SJSA1 (cell line): Measurements from ENCODE around the gene ATRIP. TPM values are rescaled to one million over a fixed set of nuclear protein-coding genes. Genes with fewer than 3 reads are reported as not detected.
"Not testable (repeated sequence)": the region's sequence is repeated elsewhere in the genome, so short reads cannot be mapped to it uniquely, and the experiment has no call there.

Experiments
- DNase-seq, 2 experiments: peaks; one replicate each; pipeline ENCODE4 v3.0.0-alpha.2; 2015 to 2020; ENCODE audit warnings: low spot score in 2 of 2, low read depth in 1 of 2
- H3K27ac ChIP-seq: fragments of 250-450 bp; sonication (Bioruptor Pico); 2 replicates; pipeline ENCODE4 v1.5.1; 2020; ENCODE audit warnings: mild to moderate bottlenecking, moderate library complexity
- H3K27me3 ChIP-seq: fragments of 250-450 bp; sonication (Bioruptor Pico); replicated peaks from 2 replicates; pipeline ENCODE4 v1.5.1; 2020; ENCODE audit warnings: mild to moderate bottlenecking, moderate library complexity
- H3K36me3 ChIP-seq: fragments of 250-450 bp; sonication (Bioruptor Pico); 2 replicates; pipeline ENCODE4 v1.5.1; 2020; ENCODE audit warnings: mild to moderate bottlenecking
- H3K4me1 ChIP-seq: fragments of 250-450 bp; sonication (Bioruptor Pico); replicated peaks from 2 replicates; pipeline ENCODE4 v1.6.1; 2021; ENCODE audit warnings: mild to moderate bottlenecking
- H3K4me3 ChIP-seq: fragments of 250-450 bp; sonication (Bioruptor Pico); 2 replicates; pipeline ENCODE4 v1.5.1; 2020; ENCODE audit warnings: mild to moderate bottlenecking
- H3K9me3 ChIP-seq: fragments of 250-450 bp; sonication (Bioruptor Pico); replicated peaks from 2 replicates; pipeline ENCODE4 v1.5.1; 2020; ENCODE audit warnings: mild to moderate bottlenecking
- total RNA-seq: library from RNA; depleted of rRNA; stranded (reverse); fragments of >200 nt; shearing (Covaris generic); gene quantifications from 2 replicates; pipeline ENCODE4 v1.2.3, GENCODE V29; 2014

The ATRIP gene
- total RNA-seq, 1 experiment from 2014 or later = 9.7 TPM

GRCh38 chr3:48467473-48468267, 21.1 kb downstream of the ATRIP start:
- peaks cover 35% of the 10 kb centered on the region for H3K4me1 ChIP-seq
- no peaks in the 10 kb centered on the region for H3K9me3 ChIP-seq
- H3K4me3 ChIP-seq = no peak overlapping the region
- no peaks in the 10 kb centered on the region for H3K27me3 ChIP-seq
- no peak overlapping the region for H3K27ac ChIP-seq
- H3K36me3 ChIP-seq = peaks cover 66% of the 10 kb centered on the region
- no peak for DNase-seq

GRCh38 chr3:48468329-48468731, 21.8 kb downstream of the ATRIP start:
- Histone ChIP-seq H3K4me1 (peaks cover 38% of the 10 kb centered on the region), H3K4me3 (no peak overlapping the region), H3K27ac (no peak overlapping the region), H3K9me3 (no peaks in the 10 kb centered on the region), H3K36me3 (peaks cover 68% of the 10 kb centered on the region), H3K27me3 (no peaks in the 10 kb centered on the region)
- DNase-seq = no peak

GRCh38 chr3:48469046-48469915, 22.7 kb downstream of the ATRIP start:
- peaks cover 40% of the 10 kb centered on the region for H3K4me1 ChIP-seq
- no peaks in the 10 kb centered on the region for H3K27me3 ChIP-seq
- no peak overlapping the region for H3K4me3 ChIP-seq
- no peak overlapping the region for H3K27ac ChIP-seq
- peaks cover 64% of the 10 kb centered on the region for H3K36me3 ChIP-seq
- H3K9me3 ChIP-seq = no peaks in the 10 kb centered on the region
- no peak for DNase-seq

GRCh38 chr3:48470286-48470685, 23.7 kb downstream of the ATRIP start:
- Histone ChIP-seq H3K4me3 (no peak overlapping the region), H3K27me3 (no peaks in the 10 kb centered on the region), H3K4me1 (peaks cover 37% of the 10 kb centered on the region), H3K27ac (no peak overlapping the region), H3K9me3 (no peaks in the 10 kb centered on the region), H3K36me3 (peaks cover 54% of the 10 kb centered on the region)
- no peak for DNase-seq

- no peaks in the 10 kb centered on the region for H3K9me3 ChIP-seq
- peak overlapping the region; percentile 94 for H3K27ac ChIP-seq
- peak overlapping the region; percentile 53 for H3K4me3 ChIP-seq
- H3K4me1 ChIP-seq = peaks cover 14% of the 10 kb centered on the region
- DNase-seq = no peak
- H3K36me3 ChIP-seq = peaks cover 33% of the 10 kb centered on the region
- H3K27me3 ChIP-seq = no peaks in the 10 kb centered on the region
These were observed 26.1 kb downstream of the ATRIP start for GRCh38 chr3:48472673-48472922.

GRCh38 chr3:48472923-48473616, 26.5 kb downstream of the ATRIP start:
- Histone ChIP-seq H3K4me3 (peak overlapping the region; percentile 53), H3K36me3 (peaks cover 28% of the 10 kb centered on the region)

GRCh38 chr3:48473617-48473952, 27.0 kb downstream of the ATRIP start:
- Histone ChIP-seq H3K4me1 (peaks cover 12% of the 10 kb centered on the region), H3K9me3 (no peaks in the 10 kb centered on the region), H3K27me3 (no peaks in the 10 kb centered on the region), H3K4me3 (no peak overlapping the region), H3K27ac (peak overlapping the region; percentile 94; the same call in 1 of the 2 replicates), H3K36me3 (peaks cover 23% of the 10 kb centered on the region)
- no peak for DNase-seq

More at GRCh38 chr3:48472923-48473616, 26.5 kb downstream of the ATRIP start:
- H3K27me3 ChIP-seq = no peaks in the 10 kb centered on the region
- H3K27ac ChIP-seq = peak overlapping the region; percentile 94
- no peaks in the 10 kb centered on the region for H3K9me3 ChIP-seq
- DNase-seq = peak; percentile 92 to 93
- H3K4me1 ChIP-seq = peaks cover 12% of the 10 kb centered on the region

GRCh38 chr3:48474031-48474430, 27.5 kb downstream of the ATRIP start:
- not testable (repeated sequence) for H3K27ac ChIP-seq, H3K27me3 ChIP-seq, H3K9me3 ChIP-seq, H3K4me3 ChIP-seq, DNase-seq
- peaks cover 12% of the 10 kb centered on the region for H3K4me1 ChIP-seq
- peaks cover 19% of the 10 kb centered on the region; the same call in 1 of the 2 replicates for H3K36me3 ChIP-seq

GRCh38 chr3:48474619-48475018, 28.1 kb downstream of the ATRIP start:
- Histone ChIP-seq H3K27me3 (no peaks in the 10 kb centered on the region), H3K36me3 (peaks cover 13% of the 10 kb centered on the region; the same call in 1 of the 2 replicates), H3K27ac (no peak overlapping the region), H3K9me3 (no peaks in the 10 kb centered on the region), H3K4me3 (no peak overlapping the region), H3K4me1 (peaks cover 12% of the 10 kb centered on the region)
- DNase-seq = no peak

- H3K4me3 ChIP-seq = no peak overlapping the region
- H3K27me3 ChIP-seq = no peaks in the 10 kb centered on the region
- no peak overlapping the region for H3K27ac ChIP-seq
- H3K36me3 ChIP-seq = peaks cover 7% of the 10 kb centered on the region; the same call in 1 of the 2 replicates
- no peaks in the 10 kb centered on the region for H3K9me3 ChIP-seq
- DNase-seq = no peak
- peaks cover 12% of the 10 kb centered on the region for H3K4me1 ChIP-seq
These were observed 28.7 kb downstream of the ATRIP start for GRCh38 chr3:48475188-48475587.

GRCh38 chr3:48476426-48477053, 30.0 kb downstream of the ATRIP start:
- Histone ChIP-seq H3K36me3 (0 out of 2 replicates have a peak, but pooled peaks cover 3% of the 10 kb centered on the region), H3K27me3 (no peaks in the 10 kb centered on the region), H3K27ac (no peak overlapping the region), H3K9me3 (no peaks in the 10 kb centered on the region), H3K4me3 (no peak overlapping the region), H3K4me1 (peaks cover 11% of the 10 kb centered on the region)
- DNase-seq = no peak

- Histone ChIP-seq H3K27ac (no peak overlapping the region), H3K4me3 (no peak overlapping the region), H3K27me3 (no peaks in the 10 kb centered on the region), H3K9me3 (no peaks in the 10 kb centered on the region), H3K4me1 (peaks cover 5% of the 10 kb centered on the region), H3K36me3 (no peaks in the 10 kb centered on the region)
- DNase-seq = no peak
These were observed 31.5 kb downstream of the ATRIP start for GRCh38 chr3:48477959-48478520.
